ENCODE data around the gene CNTNAP5.

- TF ChIP-seq CTCF (IDR thresholded peaks at IDR 0.05) (no peak), POLR2A (IDR thresholded peaks at IDR 0.05) (no peak), EP300 (IDR thresholded peaks at IDR 0.05; ENCODE audit: low read depth) (no peak)
These were observed 161.7 kb downstream of the CNTNAP5 start for GRCh38 chr2:124186801-124187200.
